Keratinocyte (primary cell): Measurements from ENCODE around the gene PTPMT1. TPM values are rescaled to one million over a fixed set of nuclear protein-coding genes. Genes with fewer than 3 reads are reported as not detected.

Source experiments
- DNase-seq: peaks from one replicate; pipeline ENCODE4 v3.0.0-alpha.2; 2011; ENCODE audit warnings: low read depth, missing footprints, low spot score
- FAIRE-seq: peaks from 2 replicates; lab custom pipeline; 2011; peaks lifted over from hg19 to GRCh38; lab: Jason Lieb, UNC
- H2AFZ ChIP-seq: 2 replicates; pipeline ENCODE4 v1.6.0; 2012; ENCODE audit warnings: low read length, control low read depth, inconsistent platforms; ENCODE audit not compliant: control insufficient read depth
- H3K27ac ChIP-seq: 2 replicates; pipeline ENCODE4 v1.5.1; 2011; ENCODE audit warnings: low read length; ENCODE audit not compliant: control insufficient read depth, insufficient read depth
- H3K27me3 ChIP-seq: 3 replicates; pipeline ENCODE4 v1.6.0; 2011; ENCODE audit warnings: low read length; ENCODE audit not compliant: control insufficient read depth, insufficient read depth; ENCODE audit errors: extremely low read depth
- H3K36me3 ChIP-seq, 2 experiments: 2 replicates in 1 of 2; 3 replicates in 1 of 2; pipeline ENCODE4 v1.5.1; 2011; ENCODE audit warnings: low read length in 2 of 2, mild to moderate bottlenecking in 1 of 2; ENCODE audit not compliant: control insufficient read depth in 2 of 2, insufficient read depth in 2 of 2; ENCODE audit errors: extremely low read depth in 1 of 2
- H3K4me1 ChIP-seq: 3 replicates; pipeline ENCODE4 v1.5.1; 2011; ENCODE audit warnings: low read length; ENCODE audit not compliant: control insufficient read depth, insufficient read depth; ENCODE audit errors: extremely low read depth
- H3K4me2 ChIP-seq: 3 replicates; pipeline ENCODE4 v1.6.0; 2011; ENCODE audit warnings: low read depth, low read length; ENCODE audit not compliant: control insufficient read depth, insufficient read depth; ENCODE audit errors: extremely low read depth
- H3K4me3 ChIP-seq, 3 experiments: fragments of 200-600 bp in 1 of 3; sonication (generic) in 1 of 3; 2 replicates in 2 of 3; 3 replicates in 1 of 3; pipeline ENCODE4 v1.5.1; 2011 to 2016; ENCODE audit warnings: low read length in 3 of 3, mild to moderate bottlenecking in 3 of 3, control low read depth in 2 of 3, inconsistent platforms in 1 of 3, low read depth in 1 of 3, mixed read lengths in 1 of 3, mixed run types in 1 of 3, moderate library complexity in 1 of 3; ENCODE audit not compliant: control insufficient read depth in 2 of 3, insufficient read depth in 2 of 3; ENCODE audit errors: extremely low read depth in 1 of 3
- H3K79me2 ChIP-seq: 2 replicates; pipeline ENCODE4 v1.6.0; 2012; ENCODE audit warnings: low read length; ENCODE audit not compliant: control insufficient read depth, insufficient read depth
- H3K9ac ChIP-seq: 3 replicates; pipeline ENCODE4 v1.6.0; 2011; ENCODE audit warnings: low read length; ENCODE audit not compliant: control insufficient read depth, insufficient read depth; ENCODE audit errors: extremely low read depth
- H3K9me1 ChIP-seq: 3 replicates; pipeline ENCODE4 v1.6.0; 2011; ENCODE audit warnings: low read length; ENCODE audit not compliant: control insufficient read depth, insufficient read depth; ENCODE audit errors: extremely low read depth
- H3K9me3 ChIP-seq: 2 replicates; pipeline ENCODE4 v1.5.1; 2012; ENCODE audit warnings: low read depth, low read length; ENCODE audit not compliant: control insufficient read depth
- H4K20me1 ChIP-seq: 3 replicates; pipeline ENCODE4 v1.6.0; 2011; ENCODE audit warnings: low read length; ENCODE audit not compliant: control insufficient read depth, insufficient read depth; ENCODE audit errors: extremely low read depth
- EZH2 ChIP-seq: IDR thresholded peaks from one replicate; pipeline ENCODE4 v1.6.1; 2012; ENCODE audit warnings: inconsistent platforms, mild to moderate bottlenecking, low read length, moderate library complexity
- dilution Hi-C: fragments of 300-500 bp; cut with MboI; formaldehyde crosslinking; loops from one replicate; pipeline ENCODE4 v1.7.0; 2020; ENCODE audit warnings: low sequenced_read_pairs; ENCODE audit not compliant: extremely low pct_ligation_motif_present
- polyA plus RNA-seq, 5 experiments: library from polyadenylated mRNA; depleted of rRNA in 3 of 5; stranded (reverse) in 3 of 5; stranded (forward) in 1 of 5; unstranded in 1 of 5; fragments of >200 nt; gene quantifications; 1 replicate in 1 of 5; 2 replicates in 3 of 5; 3 replicates in 1 of 5; pipeline versions ENCODE4 v1.2.1 to v1.2.3, GENCODE V29; 2011 to 2012; ENCODE audit warnings: missing spikeins in 2 of 5, low read depth in 1 of 5, low replicate concordance in 1 of 5
- TF ChIP-seq, protein P1 (sequence below), 3 experiments: IDR thresholded peaks in 1 of 3; conservative IDR thresholded peaks in 1 of 3; optimal IDR thresholded peaks in 1 of 3; 2 replicates in 2 of 3; 3 replicates in 1 of 3; pipeline versions ENCODE3 to v1.5.1; 2011; ENCODE audit warnings: low read length in 3 of 3, mild to moderate bottlenecking in 3 of 3, moderate library complexity in 2 of 3, control low read depth in 1 of 3, inconsistent platforms in 1 of 3; ENCODE audit not compliant: insufficient read depth in 2 of 3; ENCODE audit errors: extremely low read depth in 1 of 3

The PTPMT1 gene
- polyA plus RNA-seq, 1 donor (not counting 4 experiments of a cell fraction or from before 2014, with no cell fraction given): 64.9 TPM

DNA sequence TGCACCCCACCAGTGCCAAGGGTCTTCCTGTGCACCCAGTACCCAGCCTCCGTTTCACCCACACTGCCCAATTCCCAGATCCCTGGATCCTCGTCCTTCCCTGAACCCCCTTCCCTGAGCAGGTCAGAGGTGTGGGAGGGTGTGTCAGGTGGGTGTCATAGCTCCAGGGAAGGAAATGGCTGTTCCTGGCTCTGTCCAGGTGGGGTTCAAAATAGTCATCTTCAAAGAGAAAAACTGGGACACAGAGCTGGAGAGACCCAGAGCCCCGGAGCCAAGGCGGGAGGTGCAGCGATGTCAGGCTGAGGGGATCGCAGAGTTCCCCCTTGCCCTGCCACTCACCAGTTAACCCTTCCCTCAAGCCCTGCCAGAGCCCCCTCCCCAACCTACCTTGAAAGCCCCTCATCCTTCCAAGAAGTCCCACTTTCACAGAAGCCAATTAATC, 28.1 kb downstream of the PTPMT1 start:
- peaks cover 3% of the 10 kb centered on the region for H4K20me1 ChIP-seq
- no peak overlapping the region for H3K9ac ChIP-seq
- dilution Hi-C loops: no loop called here
- H3K4me1 ChIP-seq: peaks cover 3% of the 10 kb centered on the region
- H3K4me3 ChIP-seq: no peak overlapping the region
- H3K27ac ChIP-seq: no peak overlapping the region
- peak overlapping the region; percentile 46 for H3K4me2 ChIP-seq
- H3K36me3 ChIP-seq: no peaks in the 10 kb centered on the region
- TF ChIP-seq EZH2: peak; percentile 92
- TF ChIP-seq, protein P1, sequence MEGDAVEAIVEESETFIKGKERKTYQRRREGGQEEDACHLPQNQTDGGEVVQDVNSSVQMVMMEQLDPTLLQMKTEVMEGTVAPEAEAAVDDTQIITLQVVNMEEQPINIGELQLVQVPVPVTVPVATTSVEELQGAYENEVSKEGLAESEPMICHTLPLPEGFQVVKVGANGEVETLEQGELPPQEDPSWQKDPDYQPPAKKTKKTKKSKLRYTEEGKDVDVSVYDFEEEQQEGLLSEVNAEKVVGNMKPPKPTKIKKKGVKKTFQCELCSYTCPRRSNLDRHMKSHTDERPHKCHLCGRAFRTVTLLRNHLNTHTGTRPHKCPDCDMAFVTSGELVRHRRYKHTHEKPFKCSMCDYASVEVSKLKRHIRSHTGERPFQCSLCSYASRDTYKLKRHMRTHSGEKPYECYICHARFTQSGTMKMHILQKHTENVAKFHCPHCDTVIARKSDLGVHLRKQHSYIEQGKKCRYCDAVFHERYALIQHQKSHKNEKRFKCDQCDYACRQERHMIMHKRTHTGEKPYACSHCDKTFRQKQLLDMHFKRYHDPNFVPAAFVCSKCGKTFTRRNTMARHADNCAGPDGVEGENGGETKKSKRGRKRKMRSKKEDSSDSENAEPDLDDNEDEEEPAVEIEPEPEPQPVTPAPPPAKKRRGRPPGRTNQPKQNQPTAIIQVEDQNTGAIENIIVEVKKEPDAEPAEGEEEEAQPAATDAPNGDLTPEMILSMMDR (optimal IDR thresholded peaks at IDR 0.05 in 1 of 3, IDR thresholded peaks at IDR 0.05 in 1 of 3, conservative IDR thresholded peaks at IDR 0.05 in 1 of 3; ENCODE audit: extremely low read depth in 1 of 3, insufficient read depth in 2 of 3, low read length in 3 of 3): no peak
- H3K79me2 ChIP-seq: no peaks in the 10 kb centered on the region
- DNase-seq (no peak), FAIRE-seq (no peak)
- peaks cover 66% of the 10 kb centered on the region for H3K27me3 ChIP-seq
- no peaks in the 10 kb centered on the region for H3K9me1 ChIP-seq
- no peak overlapping the region for H2AFZ ChIP-seq
- H3K9me3 ChIP-seq: no peaks in the 10 kb centered on the region

DNA sequence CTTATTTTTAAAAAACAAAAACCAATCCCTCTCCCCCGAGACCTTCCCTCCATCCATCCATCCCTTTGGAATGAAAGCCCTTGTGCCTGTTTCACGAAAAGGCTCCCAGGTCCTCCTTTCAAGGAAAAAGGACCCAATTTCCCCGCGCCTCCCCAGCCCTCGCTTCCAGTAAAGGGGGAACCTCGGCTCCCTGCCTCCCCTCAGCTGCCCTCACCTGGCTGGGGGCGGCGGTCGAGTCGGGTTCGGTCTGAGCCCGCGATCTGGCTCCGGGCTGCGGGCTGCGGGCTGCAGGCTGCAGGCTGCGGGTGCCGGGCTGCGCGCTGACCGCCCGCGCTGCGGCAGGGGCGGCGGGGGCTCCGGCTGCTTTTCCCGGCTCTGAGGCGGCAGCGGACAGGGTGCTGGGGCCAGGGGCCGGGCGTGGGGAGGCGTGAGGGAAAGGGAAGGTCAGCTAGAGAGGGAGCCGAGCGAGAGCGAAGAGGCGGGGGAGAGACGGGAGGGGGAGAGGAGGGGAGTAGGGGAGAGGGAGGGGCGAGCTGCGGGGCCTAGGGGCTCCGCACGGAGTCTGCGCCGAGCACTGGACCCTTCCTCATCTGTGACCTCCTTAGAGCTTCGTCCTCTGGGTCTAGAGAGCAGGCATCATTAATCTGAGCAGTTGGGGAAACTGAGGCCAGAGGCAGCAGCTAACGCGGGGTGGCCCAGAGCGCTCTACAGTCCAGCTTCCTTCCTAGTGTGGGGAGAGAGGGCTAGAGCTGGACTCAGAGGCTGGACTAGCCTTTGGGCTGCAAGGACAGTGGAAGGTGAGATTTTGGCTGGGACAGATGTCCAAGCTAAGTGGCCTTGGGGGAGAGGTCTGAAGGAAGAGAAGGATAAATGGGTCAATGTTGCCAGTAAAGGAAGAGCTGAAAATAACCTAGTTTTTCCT, 28.8 kb downstream of the PTPMT1 start, which contains the start of gene C1QTNF4:
Gene C1QTNF4 (minus strand): TSS at position 478 of the 922 bp plus-strand sequence. CDS start 3,601 bp downstream, outside the sequence.
- Histone ChIP-seq H2AFZ (no peak within 1 kb of the TSS), H3K27me3 (peaks cover 63% of the 10 kb centered on the region), H3K4me2 (peak within 1 kb of the TSS; percentile 46), H3K4me1 (peaks cover 3% of the 10 kb centered on the region), H3K9me3 (no peaks in the 10 kb centered on the region), H3K9me1 (no peaks in the 10 kb centered on the region), H3K9ac (no peak within 1 kb of the TSS), H3K36me3 (no peaks in the 10 kb centered on the region), H3K4me3 (peak within 1 kb of the TSS in 1 of 3 experiments; percentile 20), H3K79me2 (no peaks in the 10 kb centered on the region), H4K20me1 (peaks cover 3% of the 10 kb centered on the region), H3K27ac (no peak within 1 kb of the TSS)
- DNase-seq (no peak), FAIRE-seq (no peak)
- peak; percentile 89 for TF ChIP-seq EZH2
- TF ChIP-seq, protein P1 (optimal IDR thresholded peaks at IDR 0.05 in 1 of 3, IDR thresholded peaks at IDR 0.05 in 1 of 3, conservative IDR thresholded peaks at IDR 0.05 in 1 of 3; ENCODE audit: extremely low read depth in 1 of 3, insufficient read depth in 2 of 3, low read length in 3 of 3): no peak
- dilution Hi-C loops: no loop called here
